Activated T-cell treated with anti-CD3 and anti-CD28 coated beads, Interleukin-2, amount 50 U/mL, for 4 hours (primary cell): ENCODE results near the gene FBXO45. TPM values are rescaled to one million over a fixed set of nuclear protein-coding genes. Genes with fewer than 3 reads are reported as not detected.
A peak's percentile ranks its signal among the peaks of the same experiment; 100 is the strongest.
"Not testable (repeated sequence)": the region's sequence is repeated elsewhere in the genome, so short reads cannot be mapped to it uniquely, and the experiment has no call there.

Experiments
- ATAC-seq, 2 donors: fragments of 200-7000 bp; cut with Tn5 transposase; one replicate each; pipeline ENCODE4 v1.10.0; 2021
- DNase-seq: peaks from one replicate; pipeline ENCODE4 v3.0.0-alpha.2; 2020
- H3K27me3 Mint-ChIP-seq: one replicate; pipeline ENCODE4 v1.8.0; 2021; ENCODE audit warnings: low read depth, mixed read lengths
- H3K36me3 Mint-ChIP-seq: one replicate; pipeline ENCODE4 v1.8.0; 2022; ENCODE audit warnings: mixed read lengths; ENCODE audit not compliant: insufficient read depth
- H3K4me1 Mint-ChIP-seq: one replicate; pipeline ENCODE4 v1.8.0; 2021; ENCODE audit warnings: low read depth, mixed read lengths
- H3K4me3 Mint-ChIP-seq: one replicate; pipeline ENCODE4 v1.8.0; 2021; ENCODE audit warnings: mild to moderate bottlenecking, moderate library complexity, mixed read lengths
- H3K9me3 Mint-ChIP-seq: one replicate; pipeline ENCODE4 v1.8.0; 2021; ENCODE audit warnings: mixed read lengths
- total RNA-seq, 3 donors: library from RNA; stranded (reverse); gene quantifications; one replicate each; pipeline ENCODE4 v1.2.1, GENCODE V29; 2021

FBXO45 gene
- total RNA-seq, 3 donors from 2014 or later = 20.3 to 21.4 (median 21.4) TPM

DNA sequence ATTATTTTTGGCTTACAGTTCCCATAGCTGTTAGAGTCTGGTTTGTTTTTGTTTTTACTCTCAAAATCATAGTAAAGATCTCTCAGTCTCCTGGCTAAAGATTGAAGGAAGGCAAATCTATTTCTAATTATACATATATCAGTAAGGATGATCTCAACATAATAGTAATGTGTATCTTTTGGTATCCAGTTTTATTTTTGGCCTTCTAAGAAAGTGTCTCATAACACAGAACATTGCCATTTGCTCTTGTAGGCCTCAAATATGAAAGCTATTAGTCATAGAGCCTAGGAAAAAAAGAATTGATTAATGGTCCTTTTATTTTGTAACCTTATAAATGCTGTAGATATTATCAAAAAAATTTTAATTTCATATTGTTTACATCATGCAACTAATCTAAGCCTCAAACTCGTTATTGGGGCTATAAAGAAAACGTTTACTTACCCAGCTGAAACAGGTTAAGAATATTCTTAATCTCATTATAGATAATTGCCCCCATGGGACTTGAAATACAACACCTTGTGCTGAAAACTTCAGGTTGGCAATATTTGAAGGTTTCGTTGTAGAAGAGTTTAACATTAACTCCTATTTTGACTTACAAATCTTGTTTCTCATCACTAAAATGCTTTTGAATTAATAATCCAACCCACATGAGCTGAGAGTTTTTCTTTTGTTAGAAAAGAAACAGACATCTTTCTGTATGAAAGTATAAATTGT lies 16.7 kb downstream of the FBXO45 start:
- H3K4me3 Mint-ChIP-seq = no peak overlapping the region
- no peaks in the 10 kb centered on the region for H3K4me1 Mint-ChIP-seq
- peaks cover 19% of the 10 kb centered on the region for H3K36me3 Mint-ChIP-seq
- no peak for DNase-seq
- H3K27me3 Mint-ChIP-seq = no peaks in the 10 kb centered on the region
- H3K9me3 Mint-ChIP-seq = no peaks in the 10 kb centered on the region
- ATAC-seq = no peak

- DNase-seq (no peak), ATAC-seq (no peak)
- Mint-ChIP-seq H3K27me3 (peaks cover 6% of the 10 kb centered on the region), H3K36me3 (peaks cover 3% of the 10 kb centered on the region), H3K9me3 (no peaks in the 10 kb centered on the region), H3K4me3 (no peak overlapping the region), H3K4me1 (no peaks in the 10 kb centered on the region)
Measured at GRCh38 chr3:196590279-196590678, 21.8 kb downstream of the FBXO45 start.

DNA sequence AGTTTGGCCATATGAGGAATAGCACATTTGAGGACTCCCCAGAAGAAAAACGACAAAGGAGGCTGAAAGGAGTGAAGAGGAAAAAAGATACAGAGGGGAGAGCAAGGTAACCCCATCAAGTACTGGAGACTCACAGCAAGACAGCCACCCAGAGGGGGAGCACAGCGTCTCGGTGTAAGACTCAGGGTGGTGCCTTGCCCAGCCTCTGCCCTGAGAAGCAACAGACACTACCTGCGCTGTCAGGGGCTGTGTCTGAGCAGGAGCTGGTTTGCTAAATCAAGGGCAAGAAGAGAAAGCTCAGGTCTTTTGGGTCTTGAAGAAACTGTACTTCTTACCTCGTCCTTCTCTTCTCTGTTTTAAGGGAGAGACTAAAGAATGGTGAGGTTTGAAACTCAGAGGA lies 27.9 kb downstream of the FBXO45 start:
- no peak for DNase-seq
- Mint-ChIP-seq H3K9me3 (no peaks in the 10 kb centered on the region), H3K4me3 (no peak overlapping the region), H3K36me3 (no peaks in the 10 kb centered on the region), H3K4me1 (peaks cover 8% of the 10 kb centered on the region), H3K27me3 (peaks cover 15% of the 10 kb centered on the region)
- no peak for ATAC-seq

- peaks cover 15% of the 10 kb centered on the region for H3K27me3 Mint-ChIP-seq
- H3K4me3 Mint-ChIP-seq = peak overlapping the region; percentile 83
- not testable (repeated sequence) for H3K9me3 Mint-ChIP-seq, DNase-seq, H3K4me1 Mint-ChIP-seq, H3K36me3 Mint-ChIP-seq
- ATAC-seq = peak in 1 of 2 donors; percentile 40
Measured at GRCh38 chr3:196597971-196598733, 29.7 kb downstream of the FBXO45 start.

- no peaks in the 10 kb centered on the region for H3K9me3 Mint-ChIP-seq
- no peak overlapping the region for H3K4me3 Mint-ChIP-seq
- DNase-seq (no peak), ATAC-seq (no peak)
- peaks cover 15% of the 10 kb centered on the region for H3K27me3 Mint-ChIP-seq
- no peaks in the 10 kb centered on the region for H3K36me3 Mint-ChIP-seq
- peaks cover 14% of the 10 kb centered on the region for H3K4me1 Mint-ChIP-seq
Measured at GRCh38 chr3:196599734-196600128, 31.3 kb downstream of the FBXO45 start.

- Mint-ChIP-seq H3K4me3 (no peak overlapping the region), H3K9me3 (no peaks in the 10 kb centered on the region), H3K36me3 (no peaks in the 10 kb centered on the region), H3K27me3 (peaks cover 11% of the 10 kb centered on the region), H3K4me1 (peaks cover 15% of the 10 kb centered on the region)
- ATAC-seq (no peak), DNase-seq (no peak)
Measured at GRCh38 chr3:196600359-196600758, 31.9 kb downstream of the FBXO45 start.

DNA sequence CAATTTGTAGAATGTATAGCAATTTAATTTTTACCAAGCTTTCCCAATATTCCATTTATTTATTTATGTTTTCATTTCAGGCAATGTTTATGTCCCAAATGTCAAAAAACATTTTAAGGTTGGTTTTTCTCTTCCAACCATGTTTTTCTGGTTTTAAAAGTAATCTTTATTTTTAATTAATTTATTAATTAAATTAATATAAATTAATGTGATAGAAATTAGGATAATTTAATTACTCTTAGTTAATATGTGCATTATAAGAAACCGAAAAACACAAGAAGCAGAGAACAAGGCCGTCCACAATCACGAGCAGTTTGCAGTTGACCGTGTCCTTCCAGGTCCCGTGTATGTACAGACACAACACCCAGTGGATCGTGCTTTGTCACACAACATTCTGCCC lies 34.2 kb downstream of the FBXO45 start:
- no peak for DNase-seq
- H3K9me3 Mint-ChIP-seq = no peaks in the 10 kb centered on the region
- no peaks in the 10 kb centered on the region for H3K36me3 Mint-ChIP-seq
- H3K4me1 Mint-ChIP-seq = peaks cover 15% of the 10 kb centered on the region
- ATAC-seq = no peak
- no peak overlapping the region for H3K4me3 Mint-ChIP-seq
- peaks cover 4% of the 10 kb centered on the region for H3K27me3 Mint-ChIP-seq

DNA sequence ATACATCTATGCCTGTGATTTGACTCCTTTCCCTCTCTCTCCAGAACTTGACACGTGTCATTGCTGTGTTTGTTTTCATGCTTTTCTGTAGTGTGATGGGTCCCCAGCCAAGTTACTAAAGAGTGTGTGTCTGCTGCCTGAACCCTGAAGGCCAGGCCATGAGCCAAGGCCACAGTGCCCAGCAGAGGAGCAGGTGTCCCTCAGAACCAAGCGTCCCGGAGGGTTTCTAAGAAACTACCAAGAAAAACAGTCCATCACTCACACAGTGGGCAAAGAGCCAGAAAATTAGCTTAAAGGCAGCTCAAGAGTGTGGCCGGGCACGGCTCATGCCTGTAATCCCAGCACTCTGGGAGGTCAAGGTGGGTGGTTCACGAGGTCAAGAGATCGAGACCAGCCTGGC lies 35.2 kb downstream of the FBXO45 start:
- Mint-ChIP-seq H3K9me3 (no peaks in the 10 kb centered on the region), H3K4me1 (peaks cover 7% of the 10 kb centered on the region), H3K4me3 (no peak overlapping the region), H3K27me3 (peaks cover 2% of the 10 kb centered on the region), H3K36me3 (no peaks in the 10 kb centered on the region)
- ATAC-seq = no peak
- no peak for DNase-seq

- Mint-ChIP-seq H3K4me3 (no peak overlapping the region), H3K27me3 (peaks cover 2% of the 10 kb centered on the region), H3K4me1 (peaks cover 13% of the 10 kb centered on the region), H3K36me3 (no peaks in the 10 kb centered on the region), H3K9me3 (no peaks in the 10 kb centered on the region)
- peak; percentile 70 to 76 for ATAC-seq
- peak; percentile 57 for DNase-seq
Measured at GRCh38 chr3:196604548-196604947, 36.1 kb downstream of the FBXO45 start.

DNA sequence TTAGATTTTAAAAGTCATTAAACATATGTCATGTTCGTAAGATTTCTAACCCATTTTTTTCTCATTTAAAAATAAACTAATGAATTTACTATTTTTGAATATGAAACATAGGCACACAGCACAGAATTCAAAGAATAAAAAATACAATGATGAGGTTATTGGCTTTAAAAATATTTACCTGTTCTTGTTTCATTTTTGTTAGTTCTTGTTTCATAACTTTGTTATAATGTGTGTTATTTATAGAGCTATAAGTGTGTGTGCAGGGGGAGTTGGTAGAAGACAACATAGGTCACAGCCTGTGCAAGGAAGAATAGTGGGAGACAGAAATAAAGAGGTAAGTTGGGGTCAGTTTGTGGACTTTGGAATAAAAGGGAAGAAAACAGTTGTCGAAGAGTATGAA lies 40.2 kb downstream of the FBXO45 start:
- no peaks in the 10 kb centered on the region for H3K9me3 Mint-ChIP-seq
- H3K4me3 Mint-ChIP-seq = no peak overlapping the region
- peaks cover 34% of the 10 kb centered on the region for H3K4me1 Mint-ChIP-seq
- no peaks in the 10 kb centered on the region for H3K36me3 Mint-ChIP-seq
- H3K27me3 Mint-ChIP-seq = peaks cover under 1% of the 10 kb centered on the region
- ATAC-seq (no peak), DNase-seq (no peak)

- Mint-ChIP-seq H3K36me3 (no peaks in the 10 kb centered on the region), H3K4me1 (peaks cover 33% of the 10 kb centered on the region), H3K4me3 (no peak overlapping the region), H3K9me3 (no peaks in the 10 kb centered on the region), H3K27me3 (no peaks in the 10 kb centered on the region)
- peak; percentile 98 for DNase-seq
- peak; percentile 92 to 97 for ATAC-seq
Measured at GRCh38 chr3:196609343-196609775, 40.9 kb downstream of the FBXO45 start.

- Mint-ChIP-seq H3K4me3 (no peak overlapping the region), H3K9me3 (no peaks in the 10 kb centered on the region), H3K27me3 (no peaks in the 10 kb centered on the region), H3K36me3 (no peaks in the 10 kb centered on the region), H3K4me1 (peaks cover 29% of the 10 kb centered on the region)
- DNase-seq (no peak), ATAC-seq (peak in 1 of 2 donors; percentile 34)
Measured at GRCh38 chr3:196609805-196610515, 41.5 kb downstream of the FBXO45 start.

DNA sequence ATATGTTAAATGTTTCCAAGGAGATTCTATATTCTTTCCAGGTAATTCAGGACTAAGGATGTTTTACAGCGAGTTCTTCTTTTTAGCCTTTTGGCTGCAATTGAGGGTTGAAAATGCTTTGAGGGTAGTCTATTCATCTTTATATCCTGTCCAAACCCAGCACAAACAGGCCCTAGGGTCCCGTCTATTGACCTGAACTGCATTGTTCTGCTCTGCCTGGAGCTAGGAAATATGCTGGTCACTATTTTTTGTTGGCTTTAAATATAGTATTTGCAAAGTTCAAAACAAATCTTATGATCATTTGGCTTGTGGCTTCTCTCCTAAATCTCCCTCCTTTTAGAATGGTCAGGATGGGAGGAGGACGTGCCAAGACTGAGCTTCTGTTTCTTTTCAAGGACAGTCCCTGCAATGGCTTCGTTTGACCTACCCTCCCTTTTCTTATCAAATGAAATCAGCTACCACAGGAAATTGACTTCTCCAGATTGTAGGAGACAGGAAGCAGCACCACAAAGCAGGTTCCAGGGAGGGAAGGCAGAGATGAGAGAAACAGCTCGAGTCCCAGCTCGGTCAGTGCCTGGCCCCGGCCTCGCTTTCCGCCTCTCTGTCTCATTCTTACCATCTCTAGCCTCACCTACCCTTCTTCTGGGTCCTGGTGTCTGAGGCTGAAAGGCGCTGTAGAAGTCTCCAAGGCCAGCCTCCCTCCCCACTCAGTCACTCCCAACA lies 43.5 kb downstream of the FBXO45 start:
- Mint-ChIP-seq H3K4me1 (peaks cover 29% of the 10 kb centered on the region), H3K27me3 (no peaks in the 10 kb centered on the region), H3K9me3 (no peaks in the 10 kb centered on the region), H3K36me3 (no peaks in the 10 kb centered on the region), H3K4me3 (peak overlapping the region; percentile 31)
- DNase-seq = no peak
- ATAC-seq = no peak

DNA sequence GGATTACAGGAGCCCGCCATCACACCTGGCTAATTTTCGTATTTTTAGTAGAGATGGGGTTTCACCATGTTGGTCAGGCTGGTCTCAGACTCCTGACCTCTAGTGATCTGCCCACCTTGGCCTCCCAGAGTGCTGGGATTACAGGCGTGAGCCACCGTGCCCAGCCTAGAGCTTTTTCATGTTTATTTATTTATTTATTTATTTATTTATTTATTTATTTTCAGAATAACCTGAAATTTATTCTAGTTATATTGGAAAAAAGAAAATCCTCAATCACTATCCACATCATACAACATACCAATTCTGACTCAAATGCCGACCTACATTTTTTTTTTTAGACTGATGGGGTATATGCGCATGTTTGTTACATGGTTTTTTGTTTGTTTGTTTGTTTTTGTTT lies 46.8 kb downstream of the FBXO45 start:
- H3K4me1 Mint-ChIP-seq = peaks cover 22% of the 10 kb centered on the region
- H3K27me3 Mint-ChIP-seq, ATAC-seq, H3K9me3 Mint-ChIP-seq, DNase-seq, H3K4me3 Mint-ChIP-seq, H3K36me3 Mint-ChIP-seq: not testable (repeated sequence)
